ENCODE results near the gene UNC13A.

UNC13A gene

GRCh38 chr19:17624314-17624991 is 63.7 kb downstream of the UNC13A start:
- DNase-seq, result no peak

GRCh38 chr19:17623224-17623935 is 64.8 kb downstream of the UNC13A start:
- no peak for DNase-seq

GRCh38 chr19:17620696-17621095 is 67.5 kb downstream of the UNC13A start:
- no peak for DNase-seq

GRCh38 chr19:17618936-17619335 is 69.2 kb downstream of the UNC13A start:
- no peak for DNase-seq

- no peak for DNase-seq
Measured at GRCh38 chr19:17618281-17618903, 69.8 kb downstream of the UNC13A start.

GRCh38 chr19:17617807-17618192 is 70.4 kb downstream of the UNC13A start:
- DNase-seq, result no peak

- DNase-seq, result peak; percentile 49
Measured at GRCh38 chr19:17616961-17617806, 71.0 kb downstream of the UNC13A start.

GRCh38 chr19:17616686-17616960 is 71.5 kb downstream of the UNC13A start:
- DNase-seq, result no peak

- no peak for DNase-seq
Measured at GRCh38 chr19:17615889-17616685, 72.1 kb downstream of the UNC13A start.

GRCh38 chr19:17614476-17614875 is 73.7 kb downstream of the UNC13A start:
- DNase-seq, result no peak

- no peak for DNase-seq
Measured at GRCh38 chr19:17611462-17612244, 76.5 kb downstream of the UNC13A start.

GRCh38 chr19:17610384-17610783 is 77.8 kb downstream of the UNC13A start:
- DNase-seq, result no peak

- DNase-seq, result no peak
Measured at GRCh38 chr19:17607936-17608335, 80.2 kb downstream of the UNC13A start.

- DNase-seq, result no peak
Measured at GRCh38 chr19:17606590-17607185, 81.5 kb downstream of the UNC13A start.

- peak; percentile 92 for DNase-seq
Measured at GRCh38 chr19:17605761-17606589, 82.2 kb downstream of the UNC13A start.

- no peak for DNase-seq
Measured at GRCh38 chr19:17605117-17605516, 83.0 kb downstream of the UNC13A start.

GRCh38 chr19:17604372-17605025 is 83.7 kb downstream of the UNC13A start:
- no peak for DNase-seq

GRCh38 chr19:17602872-17603510 is 85.2 kb downstream of the UNC13A start:
- no peak for DNase-seq

GRCh38 chr19:17602217-17602616 is 85.9 kb downstream of the UNC13A start:
- no peak for DNase-seq

Measured in activated CD4-positive, alpha-beta T cell treated with anti-CD3 and anti-CD28 coated beads for 48 hours (primary cell).